ENCODE measurements around the gene GSX1. TPM values are rescaled to one million over a fixed set of nuclear protein-coding genes. Genes with fewer than 3 reads are reported as not detected.

Gene GSX1
- total RNA-seq, 2 donors from 2014 or later: not detected

DNA sequence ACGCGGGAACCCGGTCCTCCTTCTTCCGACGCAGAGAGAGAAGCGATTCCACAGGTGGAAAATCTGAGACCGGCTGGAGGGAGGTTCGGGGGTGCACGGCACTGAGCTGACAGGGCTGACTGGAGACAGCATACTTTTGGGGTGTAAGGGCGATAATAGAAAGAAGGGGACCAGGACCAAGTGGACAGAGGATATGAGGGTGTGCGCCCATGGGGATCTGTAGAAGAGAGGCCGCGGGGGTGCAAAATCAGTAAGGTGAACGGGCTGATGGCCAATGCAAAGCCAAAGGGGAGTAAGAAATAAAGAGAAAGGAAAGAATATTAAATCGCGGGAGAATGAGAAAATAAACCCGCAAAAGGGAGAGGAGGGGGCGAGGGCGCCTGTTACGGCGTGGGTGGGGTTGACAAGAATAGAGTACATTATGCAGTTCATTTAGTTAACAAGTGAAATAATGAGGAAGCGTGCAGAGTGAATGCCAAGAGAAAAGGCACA, 336 bp upstream of the GSX1 start:
- H3K27me3 ChIP-seq: peaks cover 0 to 77% of the 10 kb centered on the region in 2 donors
- TF ChIP-seq, protein P1, sequence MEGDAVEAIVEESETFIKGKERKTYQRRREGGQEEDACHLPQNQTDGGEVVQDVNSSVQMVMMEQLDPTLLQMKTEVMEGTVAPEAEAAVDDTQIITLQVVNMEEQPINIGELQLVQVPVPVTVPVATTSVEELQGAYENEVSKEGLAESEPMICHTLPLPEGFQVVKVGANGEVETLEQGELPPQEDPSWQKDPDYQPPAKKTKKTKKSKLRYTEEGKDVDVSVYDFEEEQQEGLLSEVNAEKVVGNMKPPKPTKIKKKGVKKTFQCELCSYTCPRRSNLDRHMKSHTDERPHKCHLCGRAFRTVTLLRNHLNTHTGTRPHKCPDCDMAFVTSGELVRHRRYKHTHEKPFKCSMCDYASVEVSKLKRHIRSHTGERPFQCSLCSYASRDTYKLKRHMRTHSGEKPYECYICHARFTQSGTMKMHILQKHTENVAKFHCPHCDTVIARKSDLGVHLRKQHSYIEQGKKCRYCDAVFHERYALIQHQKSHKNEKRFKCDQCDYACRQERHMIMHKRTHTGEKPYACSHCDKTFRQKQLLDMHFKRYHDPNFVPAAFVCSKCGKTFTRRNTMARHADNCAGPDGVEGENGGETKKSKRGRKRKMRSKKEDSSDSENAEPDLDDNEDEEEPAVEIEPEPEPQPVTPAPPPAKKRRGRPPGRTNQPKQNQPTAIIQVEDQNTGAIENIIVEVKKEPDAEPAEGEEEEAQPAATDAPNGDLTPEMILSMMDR (IDR thresholded peaks at IDR 0.05): no peak
- no peak for TF ChIP-seq POLR2A (IDR thresholded peaks at IDR 0.05)
- no peaks in the 10 kb centered on the region for H3K36me3 ChIP-seq (replicated peaks in 1 of 2; ENCODE audit: insufficient read depth in 1 of 2, low read depth in 2 of 2)
- intact Hi-C loops (cut with DNase I): no loop called here
- no peak for ATAC-seq
- DNase-seq: no peak
- no peak overlapping the region for H3K27ac ChIP-seq
- no peaks in the 10 kb centered on the region for H3K9me3 ChIP-seq
- 10 to 14% methylated on average over 22 of the region's 22 CpGs for WGBS, 2 donors
- peaks cover 47% of the 10 kb centered on the region for H3K4me1 ChIP-seq
- no peak overlapping the region for H3K4me3 ChIP-seq

DNA sequence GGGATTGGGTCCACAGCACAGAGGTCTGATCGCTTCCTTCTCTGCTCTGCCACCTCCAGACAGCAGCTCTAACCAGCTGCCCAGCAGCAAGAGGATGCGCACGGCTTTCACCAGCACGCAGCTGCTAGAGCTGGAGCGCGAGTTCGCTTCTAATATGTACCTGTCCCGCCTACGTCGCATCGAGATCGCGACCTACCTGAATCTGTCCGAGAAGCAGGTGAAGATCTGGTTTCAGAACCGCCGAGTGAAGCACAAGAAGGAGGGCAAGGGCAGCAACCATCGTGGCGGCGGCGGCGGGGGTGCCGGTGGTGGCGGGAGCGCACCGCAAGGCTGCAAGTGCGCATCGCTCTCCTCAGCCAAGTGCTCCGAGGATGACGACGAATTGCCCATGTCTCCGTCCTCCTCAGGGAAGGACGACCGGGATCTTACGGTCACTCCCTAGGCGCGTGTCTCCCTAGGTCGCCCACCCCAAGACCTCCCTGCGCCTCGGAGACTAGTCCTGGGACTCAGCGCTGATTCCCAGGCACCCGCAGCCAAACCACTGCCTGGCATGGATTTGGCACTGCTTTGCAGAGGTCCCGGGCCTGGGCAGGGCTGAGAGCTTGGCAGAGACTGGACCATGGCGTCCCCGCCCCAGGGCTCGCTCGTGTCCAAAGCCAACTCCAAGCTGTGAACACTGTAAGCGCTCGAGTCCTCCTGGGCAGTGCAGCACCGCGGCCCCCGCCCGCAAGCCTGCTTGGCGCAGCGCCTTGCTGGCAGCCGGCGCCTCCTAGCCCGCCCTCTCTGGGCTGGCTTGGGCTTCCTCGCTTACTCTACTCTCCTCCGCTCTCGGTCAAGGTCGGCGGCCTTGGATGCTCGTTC, 1.5 kb downstream of the GSX1 start:
- H3K36me3 ChIP-seq (replicated peaks in 1 of 2; ENCODE audit: insufficient read depth in 1 of 2, low read depth in 2 of 2): no peaks in the 10 kb centered on the region
- peaks cover 53% of the 10 kb centered on the region for H3K4me1 ChIP-seq
- 5 to 11% methylated on average over 29 to 63 of the region's 63 CpGs for WGBS, 2 donors
- ATAC-seq (no peak), DNase-seq (no peak)
- TF ChIP-seq, protein P1 (IDR thresholded peaks at IDR 0.05): no peak
- no peak overlapping the region for H3K4me3 ChIP-seq
- no peaks in the 10 kb centered on the region for H3K9me3 ChIP-seq
- peaks cover 0 to 82% of the 10 kb centered on the region in 2 donors for H3K27me3 ChIP-seq
- intact Hi-C loops (cut with DNase I): no loop called here
- H3K27ac ChIP-seq: no peak overlapping the region

- Histone ChIP-seq H3K27ac (no peak overlapping the region), H3K27me3 (peaks cover 0 to 79% of the 10 kb centered on the region in 2 donors), H3K36me3 (replicated peaks in 1 of 2; ENCODE audit: insufficient read depth in 1 of 2, low read depth in 2 of 2) (no peaks in the 10 kb centered on the region), H3K4me1 (peaks cover 52% of the 10 kb centered on the region), H3K9me3 (no peaks in the 10 kb centered on the region), H3K4me3 (no peak overlapping the region)
- DNase-seq: no peak
- ATAC-seq: no peak
- intact Hi-C loops (cut with DNase I): no loop called here
- WGBS, 2 donors: 9 to 10% methylated on average over 11 of the region's 11 CpGs
- TF ChIP-seq, protein P1 (IDR thresholded peaks at IDR 0.05): no peak
- TF ChIP-seq POLR2A (IDR thresholded peaks at IDR 0.05): no peak
Measured at GRCh38 chr13:27794368-27794691, 2.0 kb downstream of the GSX1 start.

GRCh38 chr13:27794921-27795717, 2.8 kb downstream of the GSX1 start:
- H3K27ac ChIP-seq: no peak overlapping the region
- H3K4me3 ChIP-seq: no peak overlapping the region
- peaks cover 44% of the 10 kb centered on the region for H3K4me1 ChIP-seq
- intact Hi-C loops (cut with DNase I): no loop called here
- H3K9me3 ChIP-seq: no peaks in the 10 kb centered on the region
- TF ChIP-seq POLR2A (IDR thresholded peaks at IDR 0.05): no peak
- TF ChIP-seq, protein P1 (IDR thresholded peaks at IDR 0.05): no peak
- DNase-seq (no peak), ATAC-seq (no peak)
- 4 to 6% methylated on average over 37 to 44 of the region's 44 CpGs for whole genome bisulfite sequencing, 2 donors
- peaks cover 0 to 71% of the 10 kb centered on the region in 2 donors for H3K27me3 ChIP-seq
- H3K36me3 ChIP-seq (replicated peaks in 1 of 2; ENCODE audit: insufficient read depth in 1 of 2, low read depth in 2 of 2): no peaks in the 10 kb centered on the region
